Brain microvascular endothelial cell (primary cell): ENCODE data around the gene ASTE1.

ENCODE experiments used
- DNase-seq: peaks from one replicate; pipeline ENCODE4 v3.0.0-alpha.2; 2020
- H3K27ac ChIP-seq: fragments of 250-450 bp; sonication (Bioruptor Pico); 2 replicates; pipeline ENCODE4 v1.5.1; 2020; ENCODE audit warnings: mild to moderate bottlenecking, moderate library complexity
- H3K27me3 ChIP-seq: fragments of 250-450 bp; sonication (Bioruptor Pico); replicated peaks from 2 replicates; pipeline ENCODE4 v1.5.1; 2020; ENCODE audit warnings: mild to moderate bottlenecking
- H3K36me3 ChIP-seq: fragments of 250-450 bp; sonication (Bioruptor Pico); replicated peaks from 2 replicates; pipeline ENCODE4 v1.5.1; 2020; ENCODE audit warnings: mild to moderate bottlenecking
- H3K4me3 ChIP-seq: 2 replicates; pipeline ENCODE4 v1.5.1; 2011; ENCODE audit warnings: low read depth, mild to moderate bottlenecking, control low read depth, low read length, moderate library complexity
- CTCF ChIP-seq: IDR thresholded peaks from 2 replicates; pipeline ENCODE4 v1.5.1; 2011; ENCODE audit warnings: low read depth, mild to moderate bottlenecking, moderate library complexity, low read length, control low read depth, inconsistent platforms; ENCODE audit errors: missing control alignments
- in situ Hi-C: cut with HindIII; loops from 2 replicates; pipeline ENCODE4 v1.10.0; 2017; ENCODE audit warnings: low sequenced_read_pairs, low pct_ligation_motif_present

Gene ASTE1

GRCh38 chr3:131004603-131005002 lies 22.0 kb downstream of the ASTE1 start:
- Histone ChIP-seq H3K27ac (no peak overlapping the region), H3K36me3 (peaks cover 18% of the 10 kb centered on the region), H3K27me3 (no peaks in the 10 kb centered on the region), H3K4me3 (no peak overlapping the region)
- in situ Hi-C loops: no loop called here
- no peak for DNase-seq
- TF ChIP-seq CTCF: no peak

GRCh38 chr3:131001071-131001470 lies 25.6 kb downstream of the ASTE1 start:
- in situ Hi-C loops: no loop called here
- no peak overlapping the region for H3K4me3 ChIP-seq
- H3K36me3 ChIP-seq: peaks cover 36% of the 10 kb centered on the region
- TF ChIP-seq CTCF: no peak
- DNase-seq: no peak
- no peaks in the 10 kb centered on the region for H3K27me3 ChIP-seq
- H3K27ac ChIP-seq: no peak overlapping the region

GRCh38 chr3:130997289-130997688 lies 29.3 kb downstream of the ASTE1 start:
- no peaks in the 10 kb centered on the region for H3K27me3 ChIP-seq
- no peak overlapping the region for H3K4me3 ChIP-seq
- DNase-seq: no peak
- H3K27ac ChIP-seq: no peak overlapping the region
- no peak for TF ChIP-seq CTCF
- H3K36me3 ChIP-seq: peaks cover 46% of the 10 kb centered on the region
- in situ Hi-C loops: no loop called here

- no peak for DNase-seq
- no peak for TF ChIP-seq CTCF
- Histone ChIP-seq H3K4me3 (no peak overlapping the region), H3K27ac (no peak overlapping the region), H3K27me3 (no peaks in the 10 kb centered on the region), H3K36me3 (peaks cover 31% of the 10 kb centered on the region)
- in situ Hi-C loops: no loop called here
These were observed 34.3 kb downstream of the ASTE1 start for GRCh38 chr3:130992344-130992743.

DNA sequence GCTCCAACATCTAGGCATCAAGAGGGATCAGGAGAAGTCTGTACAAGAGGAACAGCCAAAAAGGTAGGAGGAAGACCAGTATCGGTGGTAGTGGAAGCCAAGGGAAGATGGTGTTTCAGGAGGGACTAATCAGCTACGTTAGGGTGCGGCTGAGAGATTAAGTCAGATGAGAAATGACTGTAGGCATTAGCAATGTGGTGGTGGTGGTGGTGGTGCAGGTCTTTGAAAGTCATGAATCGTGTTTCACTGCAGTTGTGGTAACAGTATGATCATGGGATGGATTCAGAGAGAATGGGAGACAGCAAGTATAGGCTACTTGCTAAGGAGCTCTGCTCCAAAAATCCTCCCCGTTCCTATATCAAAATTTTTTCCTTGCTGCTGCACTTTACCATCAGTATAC lies 35.5 kb downstream of the ASTE1 start:
- in situ Hi-C loops: no loop called here
- peaks cover 23% of the 10 kb centered on the region for H3K36me3 ChIP-seq
- TF ChIP-seq CTCF: no peak
- no peak for DNase-seq
- no peaks in the 10 kb centered on the region for H3K27me3 ChIP-seq
- H3K27ac ChIP-seq: no peak overlapping the region
- no peak overlapping the region for H3K4me3 ChIP-seq

DNA sequence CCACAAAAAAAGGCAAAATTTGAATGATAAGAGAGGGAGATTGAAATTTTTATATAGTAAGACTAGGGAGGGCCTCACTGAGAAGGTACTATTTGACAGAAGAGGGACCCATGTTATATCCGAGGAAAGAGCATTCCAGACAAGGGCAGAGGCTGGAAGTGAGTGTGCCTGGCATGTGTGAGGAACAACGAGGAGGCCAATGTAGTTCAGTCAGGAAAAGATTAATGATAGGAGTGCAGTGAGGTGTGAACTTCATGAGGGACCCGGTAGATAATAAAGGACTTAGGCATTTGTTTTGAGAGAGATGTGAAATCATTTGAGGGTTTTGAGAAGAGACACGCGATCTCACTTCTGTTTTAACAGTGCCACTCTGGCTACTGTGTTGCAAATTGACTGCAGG lies 36.3 kb downstream of the ASTE1 start:
- H3K27me3 ChIP-seq: no peaks in the 10 kb centered on the region
- in situ Hi-C loops: no loop called here
- H3K36me3 ChIP-seq: peaks cover 23% of the 10 kb centered on the region
- no peak for TF ChIP-seq CTCF
- H3K4me3 ChIP-seq: no peak overlapping the region
- DNase-seq: no peak
- H3K27ac ChIP-seq: no peak overlapping the region
